Measurements from ENCODE around the gene DLG5.

Gene DLG5

DNA sequence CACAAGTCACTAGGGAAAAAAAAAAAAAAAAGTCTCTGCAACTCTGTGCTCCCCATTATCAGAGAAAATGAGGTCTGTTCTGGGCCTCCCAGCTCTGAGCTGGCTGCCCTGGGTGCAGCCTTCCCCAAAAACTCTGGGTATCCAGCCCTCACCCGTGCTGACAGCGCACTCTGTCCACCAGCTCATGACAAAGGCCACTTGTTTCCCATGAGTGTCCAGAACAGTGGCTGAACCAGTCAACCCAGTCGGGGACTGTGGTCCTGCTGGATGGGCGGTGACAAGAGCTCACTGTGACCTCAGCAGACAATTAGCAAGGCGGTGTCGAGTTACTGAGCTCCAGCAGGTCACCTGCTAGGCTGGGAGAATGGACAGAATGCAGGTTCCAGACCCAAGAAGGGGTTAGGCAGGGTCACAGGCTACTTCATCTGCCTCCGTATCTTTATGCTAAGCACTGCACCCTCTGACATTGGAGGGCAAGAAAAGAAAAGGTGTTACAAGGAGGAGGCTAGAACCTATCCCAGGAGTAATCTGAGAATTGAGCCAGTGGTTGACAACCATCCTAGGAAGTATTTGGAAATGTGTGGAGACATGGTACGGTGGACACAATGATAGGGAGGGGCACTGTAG is 37.2 kb downstream of the DLG5 start:
- DNase-seq (ENCODE audit: low read depth), result no peak

DNA sequence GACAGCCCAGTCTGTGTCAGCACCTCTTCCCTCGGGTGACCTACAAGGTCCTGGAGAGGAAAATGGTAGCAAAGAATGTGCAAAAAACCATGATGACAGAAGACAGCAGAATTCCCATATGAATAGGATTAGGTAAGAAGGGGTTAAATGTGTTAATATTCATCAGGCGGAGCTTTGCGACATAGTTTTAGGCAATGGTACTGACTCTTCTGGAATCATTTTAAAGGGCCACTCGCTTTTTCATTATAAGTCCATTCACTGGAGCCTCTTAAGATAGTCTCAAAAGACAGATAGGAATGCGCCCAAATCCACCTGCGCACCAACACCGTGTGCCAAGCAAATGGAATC is 38.2 kb downstream of the DLG5 start:
- peak; percentile 64 for DNase-seq (ENCODE audit: low read depth)

DNA sequence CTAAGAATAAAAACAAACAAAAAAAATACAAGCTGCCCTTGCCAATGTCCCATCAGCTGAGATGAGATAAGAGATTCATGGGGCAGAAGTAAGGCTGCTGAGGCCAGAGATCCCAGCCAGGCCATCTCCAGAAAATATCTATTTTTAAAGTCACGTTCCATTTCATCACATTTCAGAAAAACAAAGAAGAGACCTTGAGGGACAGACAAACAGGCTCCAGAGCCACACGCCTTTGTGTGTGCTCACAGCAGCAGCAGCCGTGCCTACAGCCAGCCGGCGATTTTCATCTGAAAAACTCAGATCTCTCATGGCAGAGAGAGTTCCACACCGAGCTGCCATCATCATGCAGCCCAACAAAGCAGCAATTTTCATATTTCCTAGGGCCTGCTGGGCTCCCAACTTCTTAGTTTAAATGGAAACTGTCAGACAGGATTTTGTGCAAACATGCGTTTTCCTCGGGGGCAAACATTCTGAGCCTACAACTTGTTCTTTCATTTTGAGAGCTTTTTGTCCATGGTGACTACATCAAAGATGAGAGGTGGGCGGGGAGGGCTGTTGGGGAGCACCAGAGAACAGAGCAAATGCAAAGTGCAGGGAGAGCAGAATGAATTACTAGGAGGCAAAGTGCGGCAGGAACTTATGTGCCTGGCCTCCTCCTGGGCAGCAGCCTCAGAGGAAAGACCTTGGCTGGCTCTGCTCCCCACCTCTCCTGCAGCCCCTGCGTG is 38.8 kb downstream of the DLG5 start:
- DNase-seq (ENCODE audit: low read depth), result peak; percentile 12

DNA sequence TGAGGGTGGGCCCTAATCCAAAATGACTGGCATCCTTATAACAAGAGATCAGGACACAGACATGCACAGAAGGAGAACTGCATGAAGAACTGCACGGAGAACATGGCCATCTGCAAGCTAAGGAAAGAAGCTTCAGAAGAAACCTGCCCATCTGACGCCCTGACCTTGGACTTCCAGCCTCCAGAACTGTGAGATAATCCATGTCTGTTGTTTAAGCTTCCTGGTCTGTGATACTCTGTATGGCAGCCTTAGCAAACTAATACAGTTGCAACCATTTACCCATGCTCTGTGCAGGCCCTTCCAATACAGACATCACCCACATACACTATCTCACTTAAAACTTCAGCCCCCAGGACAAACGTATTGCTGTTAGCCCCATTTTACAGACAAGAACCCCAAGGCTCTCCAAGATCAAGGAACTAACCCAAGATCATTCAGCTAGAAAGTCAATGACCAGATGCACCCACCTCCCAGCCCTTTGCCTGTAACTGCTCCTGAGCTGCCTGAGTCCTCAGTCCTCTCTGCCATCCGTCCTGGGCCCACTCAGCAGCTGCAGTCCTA is 39.7 kb downstream of the DLG5 start:
- no peak for DNase-seq (ENCODE audit: low read depth)

DNA sequence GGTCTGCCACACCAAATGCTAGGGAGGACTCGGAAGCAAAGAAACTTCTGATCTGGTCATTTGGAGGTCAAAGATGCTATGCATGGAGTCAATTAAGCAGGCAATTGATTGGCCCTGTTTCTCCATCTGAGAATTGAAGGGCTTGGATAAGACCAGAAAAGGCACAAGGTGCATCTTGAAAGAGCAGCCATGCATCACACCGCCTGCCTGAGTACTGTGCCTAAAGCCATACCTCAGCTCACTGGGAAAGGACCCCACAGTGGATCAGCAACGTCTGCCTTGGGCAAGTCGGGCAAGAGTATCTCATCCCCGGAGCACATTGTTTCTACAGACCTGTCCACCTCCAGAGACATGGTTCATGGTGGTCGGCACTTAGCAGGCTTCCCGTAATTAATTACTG is 42.4 kb downstream of the DLG5 start:
- no peak for DNase-seq (ENCODE audit: low read depth)

- DNase-seq (ENCODE audit: low read depth), result no peak
Observed at GRCh38 chr10:77881636-77882035, 44.9 kb downstream of the DLG5 start.

- DNase-seq (ENCODE audit: low read depth), result no peak
Observed at GRCh38 chr10:77881222-77881621, 45.3 kb downstream of the DLG5 start.

- no peak for DNase-seq (ENCODE audit: low read depth)
Observed at GRCh38 chr10:77879710-77880109, 46.8 kb downstream of the DLG5 start.

DNA sequence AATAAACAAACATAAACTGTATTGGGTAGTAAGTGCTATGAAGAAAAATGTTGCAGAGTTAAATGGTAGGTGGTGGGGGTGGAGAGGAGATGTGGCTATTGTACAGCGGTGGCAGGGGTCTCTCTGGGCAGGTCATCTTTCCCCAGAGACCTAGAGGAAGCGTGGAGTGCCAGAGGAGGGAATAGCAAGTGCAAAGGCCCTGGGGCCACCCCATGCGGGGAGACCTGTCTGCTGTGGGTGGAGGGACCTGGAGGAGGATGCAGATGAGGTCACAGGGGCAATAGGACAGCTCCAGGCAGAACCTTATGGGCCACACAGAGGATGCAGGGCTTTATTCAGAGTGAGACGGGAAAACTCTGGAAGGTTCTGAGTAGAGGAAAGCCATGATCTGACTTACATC is 47.5 kb downstream of the DLG5 start:
- no peak for DNase-seq (ENCODE audit: low read depth)

DNA sequence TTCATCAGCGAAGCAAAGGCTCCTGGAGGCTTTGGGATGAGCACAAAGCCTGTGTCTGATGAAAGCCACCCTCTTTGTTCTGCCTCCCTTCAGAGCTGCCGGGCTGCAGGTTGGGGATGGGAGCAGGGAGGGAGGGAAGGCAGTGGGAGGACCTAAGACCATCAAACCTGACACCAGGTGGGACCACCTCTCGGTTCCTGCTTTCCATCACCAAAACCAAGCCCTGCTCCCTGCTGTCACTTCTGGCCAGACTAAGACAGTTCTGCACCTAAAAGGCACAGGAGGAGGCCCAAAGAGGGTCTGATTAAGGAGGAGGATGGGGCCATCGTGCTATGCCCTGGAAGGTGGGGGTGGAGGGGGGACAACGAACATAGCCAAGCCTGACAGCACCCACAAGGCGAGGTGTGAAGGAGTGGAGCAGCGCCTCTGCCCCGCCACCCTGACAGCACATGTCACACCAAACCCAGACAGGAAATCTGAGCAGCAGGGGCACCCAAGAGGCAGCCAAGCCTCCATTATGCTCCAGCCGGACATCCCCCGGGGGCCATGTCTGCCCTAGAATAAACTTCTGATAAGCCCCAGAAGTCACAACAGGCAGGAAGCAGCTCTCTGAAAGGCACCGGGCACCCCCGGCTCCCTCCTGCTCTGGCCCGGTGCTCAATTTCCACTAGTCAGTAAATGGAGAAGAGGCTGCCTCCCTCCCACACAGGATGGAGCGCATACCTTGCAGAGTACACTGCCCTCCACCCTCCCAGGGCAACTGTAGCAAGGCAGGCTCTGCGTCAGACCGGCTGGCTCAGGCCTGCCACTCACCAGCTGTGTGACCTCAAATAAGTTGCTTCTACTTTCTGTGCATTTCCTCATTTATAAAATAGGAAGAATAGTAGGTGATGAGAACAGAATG is 48.9 kb downstream of the DLG5 start:
- DNase-seq (ENCODE audit: low read depth), result peak; percentile 60

GRCh38 chr10:77875730-77876129 is 50.8 kb downstream of the DLG5 start:
- no peak for DNase-seq (ENCODE audit: low read depth)

DNA sequence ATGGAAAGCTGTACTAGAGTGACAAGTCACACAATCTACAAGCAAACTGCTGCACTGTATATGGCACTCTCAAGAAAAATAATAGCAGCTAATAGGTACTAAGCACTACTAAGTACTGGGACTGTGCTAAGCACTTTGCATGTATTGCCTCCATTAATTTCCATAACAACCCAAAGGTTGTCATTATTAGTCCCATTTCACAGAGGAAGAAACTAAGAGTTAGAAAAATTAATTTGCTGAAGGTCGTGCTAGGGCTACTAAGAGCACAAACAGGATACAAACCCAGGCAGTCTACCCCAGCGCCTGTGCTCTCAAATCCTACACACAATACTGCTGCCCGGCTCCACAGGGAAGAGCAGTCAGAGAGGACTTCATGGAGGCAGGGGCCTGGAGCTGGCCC is 51.7 kb downstream of the DLG5 start:
- no peak for DNase-seq (ENCODE audit: low read depth)

GRCh38 chr10:77873536-77874380 is 52.8 kb downstream of the DLG5 start:
- peak; percentile 52 for DNase-seq (ENCODE audit: low read depth)

DNA sequence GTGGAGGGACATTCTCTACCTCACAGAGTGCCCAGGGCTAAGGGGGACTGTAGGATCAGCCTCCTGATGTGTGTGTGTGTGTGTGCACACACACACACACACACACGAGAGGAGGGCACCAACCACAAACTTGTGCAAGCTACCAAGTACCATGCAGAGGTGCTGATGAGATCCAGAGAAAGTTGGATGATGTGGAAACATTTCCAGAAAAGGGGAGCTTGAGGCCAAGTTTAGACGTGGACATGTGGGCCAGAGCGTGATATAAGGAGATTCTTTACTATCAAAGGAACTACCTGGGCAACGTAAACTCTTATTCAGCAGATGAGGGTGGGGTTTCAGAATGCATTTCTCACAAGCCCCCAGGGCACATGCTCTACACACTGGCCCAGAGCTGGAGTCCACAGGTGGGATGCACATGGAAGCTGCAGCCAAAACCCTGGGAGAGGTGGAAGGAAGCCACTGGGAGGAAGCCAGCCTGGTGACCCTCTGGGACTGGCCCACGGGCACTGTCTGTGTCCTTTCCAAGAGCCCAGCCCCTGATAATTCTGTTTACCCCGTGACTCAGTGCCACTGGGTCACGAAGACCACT is 53.5 kb downstream of the DLG5 start:
- DNase-seq (ENCODE audit: low read depth), result peak; percentile 76

DNA sequence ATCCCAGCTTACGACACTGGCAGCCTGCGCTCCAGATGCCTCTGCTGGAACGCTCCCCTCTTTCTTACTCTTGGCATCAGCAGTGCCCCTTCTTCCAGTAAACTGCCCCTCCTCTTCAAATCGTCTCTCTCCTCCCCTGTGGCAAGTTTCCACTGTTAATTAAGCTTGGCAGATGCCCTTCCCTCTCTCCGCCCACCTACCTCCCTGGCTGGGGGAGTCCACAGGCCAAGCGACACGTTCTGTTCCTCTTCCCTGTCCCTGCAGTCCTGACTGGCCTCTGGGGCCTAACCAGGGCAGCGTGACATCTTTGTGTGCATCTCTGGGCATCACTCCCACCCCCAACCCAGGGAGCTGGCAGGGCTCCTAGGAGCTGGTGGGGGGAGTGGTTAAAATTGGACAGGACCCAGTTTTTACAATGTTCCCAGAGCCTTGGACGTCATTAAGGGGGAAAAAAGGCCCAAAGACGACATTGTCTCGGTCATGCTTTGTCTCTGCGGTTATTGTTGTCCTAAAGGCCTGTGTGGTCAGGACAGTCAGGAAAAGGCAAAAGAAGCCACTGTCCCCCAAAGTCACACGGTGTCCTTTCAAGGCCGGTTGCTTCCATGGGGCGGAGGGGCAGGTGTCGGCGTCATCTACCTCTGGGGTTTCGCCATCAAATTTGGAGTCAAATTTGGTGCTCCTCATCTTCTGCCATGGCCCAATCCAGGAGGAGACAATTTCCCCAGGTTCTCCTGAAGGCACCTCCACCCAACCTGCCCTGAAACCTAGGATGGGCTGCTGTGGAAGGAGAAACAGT is 54.2 kb downstream of the DLG5 start:
- peak; percentile 96 for DNase-seq (ENCODE audit: low read depth)

GRCh38 chr10:77869626-77870420 is 56.7 kb downstream of the DLG5 start:
- DNase-seq (ENCODE audit: low read depth), result peak; percentile 86

GRCh38 chr10:77868523-77868922 is 58.0 kb downstream of the DLG5 start:
- no peak for DNase-seq (ENCODE audit: low read depth)

DNA sequence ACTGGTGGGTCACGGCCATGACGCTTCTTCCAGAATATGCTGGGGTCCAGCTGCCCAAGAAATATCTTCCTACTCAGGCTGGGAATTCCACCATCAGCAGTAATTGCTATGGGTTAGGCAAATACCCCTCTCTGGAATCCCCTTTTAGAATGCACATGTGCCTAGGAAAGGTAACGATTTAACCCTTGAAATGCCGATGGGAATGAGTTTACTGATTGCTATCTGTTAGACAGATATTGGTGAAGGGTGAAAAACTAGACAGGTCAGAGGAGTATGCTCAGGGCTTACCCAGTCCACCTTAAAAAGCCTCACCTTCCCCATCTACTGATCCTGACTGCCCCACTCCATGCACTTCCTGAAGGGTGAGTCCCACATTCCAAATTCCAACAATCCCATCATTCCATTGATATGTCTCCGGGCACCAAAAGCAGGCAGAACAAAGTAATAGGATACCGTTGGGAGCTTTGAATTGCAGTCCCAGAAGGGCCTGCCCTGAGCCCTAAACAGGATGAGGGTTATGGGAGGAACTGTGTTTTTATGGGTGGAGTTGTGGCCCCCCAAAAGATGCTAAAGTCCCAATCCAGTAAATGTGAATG is 59.3 kb downstream of the DLG5 start:
- DNase-seq (ENCODE audit: low read depth), result no peak

- DNase-seq (ENCODE audit: low read depth), result no peak
Observed at GRCh38 chr10:77866598-77866997, 60.0 kb downstream of the DLG5 start.

Data from fibroblast of gingiva (primary cell).